ENCODE data around the gene SIRT2.

GRCh38 chr19:38831142-38831605 lies 68.2 kb downstream of the SIRT2 start:
- TF ChIP-seq CTCF (IDR thresholded peaks at IDR 0.05) (no peak), POLR2A (IDR thresholded peaks at IDR 0.05) (no peak)
